GM12874 (cell line): ENCODE data around the gene DNAI2.

Source experiments
- TF ChIP-seq, protein P1 (sequence below): IDR thresholded peaks from 2 replicates; pipeline ENCODE4 v1.5.1; 2011; ENCODE audit warnings: low read depth, mild to moderate bottlenecking, control low read depth, low read length, moderate library complexity; ENCODE audit not compliant: insufficient read depth

DNAI2 gene

DNA sequence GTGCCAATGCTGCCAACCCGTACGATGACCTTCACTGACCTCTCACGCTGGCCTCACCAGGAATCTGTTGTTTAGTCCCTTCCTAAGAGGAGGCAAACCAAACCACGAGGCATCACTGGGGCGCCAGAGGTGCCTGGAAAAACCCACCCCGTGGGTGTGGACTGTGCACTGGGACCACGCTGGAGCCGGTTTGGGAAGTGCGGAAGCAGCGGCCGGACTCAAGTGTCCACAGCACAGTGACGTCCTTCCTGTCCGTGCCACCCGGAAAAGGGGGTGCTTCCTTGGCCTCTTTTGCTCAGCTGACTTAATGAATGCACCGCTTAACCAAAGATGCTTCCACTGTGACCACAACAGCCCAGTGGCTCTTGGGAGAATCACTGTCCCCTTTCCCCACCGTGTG lies 43.0 kb downstream of the DNAI2 start:
- TF ChIP-seq, protein P1, sequence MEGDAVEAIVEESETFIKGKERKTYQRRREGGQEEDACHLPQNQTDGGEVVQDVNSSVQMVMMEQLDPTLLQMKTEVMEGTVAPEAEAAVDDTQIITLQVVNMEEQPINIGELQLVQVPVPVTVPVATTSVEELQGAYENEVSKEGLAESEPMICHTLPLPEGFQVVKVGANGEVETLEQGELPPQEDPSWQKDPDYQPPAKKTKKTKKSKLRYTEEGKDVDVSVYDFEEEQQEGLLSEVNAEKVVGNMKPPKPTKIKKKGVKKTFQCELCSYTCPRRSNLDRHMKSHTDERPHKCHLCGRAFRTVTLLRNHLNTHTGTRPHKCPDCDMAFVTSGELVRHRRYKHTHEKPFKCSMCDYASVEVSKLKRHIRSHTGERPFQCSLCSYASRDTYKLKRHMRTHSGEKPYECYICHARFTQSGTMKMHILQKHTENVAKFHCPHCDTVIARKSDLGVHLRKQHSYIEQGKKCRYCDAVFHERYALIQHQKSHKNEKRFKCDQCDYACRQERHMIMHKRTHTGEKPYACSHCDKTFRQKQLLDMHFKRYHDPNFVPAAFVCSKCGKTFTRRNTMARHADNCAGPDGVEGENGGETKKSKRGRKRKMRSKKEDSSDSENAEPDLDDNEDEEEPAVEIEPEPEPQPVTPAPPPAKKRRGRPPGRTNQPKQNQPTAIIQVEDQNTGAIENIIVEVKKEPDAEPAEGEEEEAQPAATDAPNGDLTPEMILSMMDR = no peak

GRCh38 chr17:74318391-74318790 lies 44.4 kb downstream of the DNAI2 start:
- TF ChIP-seq, protein P1 = no peak

DNA sequence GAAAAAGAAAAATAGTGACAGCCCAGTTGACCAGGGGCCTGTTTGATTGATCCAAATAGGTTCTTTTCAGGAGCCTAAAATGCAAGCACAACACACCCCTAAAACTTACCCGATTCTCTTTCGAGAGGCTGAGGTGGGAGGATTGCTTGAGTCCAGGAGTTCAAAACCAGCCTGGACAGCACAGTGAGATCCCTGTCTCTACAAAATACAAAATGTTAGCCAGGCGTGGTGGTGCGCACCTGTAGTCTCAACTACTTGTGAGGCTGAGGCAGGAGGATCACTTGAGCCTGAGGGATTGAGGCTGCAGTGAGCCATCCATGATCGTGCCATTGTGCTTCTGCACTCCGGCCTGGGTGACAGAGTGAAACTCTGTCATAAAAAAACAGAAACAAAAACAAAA lies 50.5 kb downstream of the DNAI2 start:
- TF ChIP-seq, protein P1 = no peak

GRCh38 chr17:74325376-74325742 lies 51.3 kb downstream of the DNAI2 start:
- TF ChIP-seq, protein P1 = no peak

DNA sequence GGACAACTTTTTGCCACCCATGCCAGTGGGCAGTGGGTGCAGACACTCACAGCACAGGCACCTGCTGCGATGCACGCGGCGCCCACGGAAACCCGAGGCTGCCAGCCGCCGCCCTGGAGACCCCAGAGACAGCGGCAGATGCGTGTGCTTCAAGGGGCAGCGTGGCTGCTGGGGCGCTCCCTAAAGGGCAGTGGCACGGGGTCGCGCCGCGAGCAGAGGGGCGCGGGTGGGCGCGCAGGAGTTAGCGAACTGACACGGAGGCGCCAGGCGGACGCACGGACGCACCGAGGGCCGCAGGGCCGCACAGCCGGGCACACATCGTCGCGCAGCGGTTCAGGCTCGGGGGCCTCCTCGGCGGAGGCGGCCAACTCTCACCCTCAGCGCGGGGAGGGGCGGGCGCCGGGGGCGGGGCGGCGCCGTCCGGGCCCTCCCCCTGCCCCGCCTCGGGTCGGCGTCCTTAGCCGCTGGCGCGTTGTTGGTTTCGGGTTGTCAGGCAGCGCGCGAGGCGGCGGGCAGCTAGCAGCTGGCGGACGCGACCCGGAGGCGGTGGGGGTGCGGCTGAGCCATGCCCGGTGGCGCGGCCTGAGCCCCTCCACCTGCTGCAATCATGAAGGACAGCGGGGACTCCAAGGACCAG lies 51.8 kb downstream of the DNAI2 start, which contains the start of gene KIF19:
KIF19 (plus strand) TSS at position 484 of the 637 bp plus-strand sequence; CDS start at position 608, 124 bp downstream.
- TF ChIP-seq, protein P1 = no peak

- TF ChIP-seq, protein P1 = no peak
These were observed 52.5 kb downstream of the DNAI2 start for GRCh38 chr17:74326506-74326905.

- TF ChIP-seq, protein P1 = no peak
These were observed 54.5 kb downstream of the DNAI2 start for GRCh38 chr17:74328487-74328886.
